BJ (cell line): ENCODE results near the gene GALNTL6. TPM values are rescaled to one million over a fixed set of nuclear protein-coding genes. Genes with fewer than 3 reads are reported as not detected.

Experiments
- CTCF ChIA-PET: fragments of 350-600 bp; formaldehyde crosslinking; extraction: SDS; loops from one replicate; lab custom pipeline; 2021; ENCODE audit warnings: antibody characterized with exemption, inconsistent platforms; lab: Yijun Ruan, JAX
- POLR2A ChIA-PET: fragments of 300-600 bp; sonication (Branson Sonifier 250); formaldehyde crosslinking; extraction: SDS; loops from one replicate; lab custom pipeline; 2021; ENCODE audit warnings: antibody characterized with exemption; lab: Charles Lee
- DNase-seq: peaks from one replicate; pipeline ENCODE4 v3.0.0-alpha.2; 2011; ENCODE audit warnings: low read depth
- H3K27me3 ChIP-seq: 2 replicates; pipeline ENCODE4 v1.6.0; 2011; ENCODE audit warnings: low read length; ENCODE audit not compliant: control insufficient read depth, insufficient read depth
- H3K36me3 ChIP-seq: 2 replicates; pipeline ENCODE4 v1.5.1; 2011; ENCODE audit warnings: low read length; ENCODE audit not compliant: control insufficient read depth, insufficient read depth
- H3K4me3 ChIP-seq: 2 replicates; pipeline ENCODE4 v1.5.1; 2011; ENCODE audit warnings: low read depth, mild to moderate bottlenecking, control low read depth, low read length
- polyA plus RNA-seq: library from polyadenylated mRNA; depleted of rRNA; stranded (reverse); fragments of >200 nt; gene quantifications from 2 replicates; pipeline ENCODE4 v1.2.3, GENCODE V29; 2011
- TF ChIP-seq, protein P1 (sequence below): IDR thresholded peaks from 2 replicates; pipeline ENCODE4 v1.5.1; 2011; ENCODE audit warnings: low read depth, mild to moderate bottlenecking, control low read depth, inconsistent platforms, low read length, moderate library complexity; ENCODE audit not compliant: insufficient read depth

The GALNTL6 gene
- polyA plus RNA-seq, 1 experiment, result 0.02 TPM

DNA sequence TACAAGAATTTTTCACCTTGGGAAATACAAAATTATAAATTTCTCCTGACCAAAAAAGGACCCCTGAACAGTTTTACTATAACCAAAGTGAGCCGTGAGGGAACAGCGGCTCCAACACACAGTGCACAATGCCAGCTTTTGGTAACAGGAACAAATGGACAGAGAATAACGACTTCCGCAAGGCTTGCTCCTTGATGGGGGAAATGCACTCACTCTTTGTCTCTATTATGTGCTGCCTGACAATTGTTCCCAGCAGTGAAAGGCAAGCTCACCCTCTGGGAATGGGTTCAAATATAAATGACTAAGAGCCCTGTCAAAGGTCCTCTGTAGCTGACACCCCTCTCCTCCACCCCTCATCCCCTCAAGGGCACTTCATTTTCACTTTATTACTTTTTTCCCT is 1029.6 kb downstream of the GALNTL6 start:
- TF ChIP-seq, protein P1, sequence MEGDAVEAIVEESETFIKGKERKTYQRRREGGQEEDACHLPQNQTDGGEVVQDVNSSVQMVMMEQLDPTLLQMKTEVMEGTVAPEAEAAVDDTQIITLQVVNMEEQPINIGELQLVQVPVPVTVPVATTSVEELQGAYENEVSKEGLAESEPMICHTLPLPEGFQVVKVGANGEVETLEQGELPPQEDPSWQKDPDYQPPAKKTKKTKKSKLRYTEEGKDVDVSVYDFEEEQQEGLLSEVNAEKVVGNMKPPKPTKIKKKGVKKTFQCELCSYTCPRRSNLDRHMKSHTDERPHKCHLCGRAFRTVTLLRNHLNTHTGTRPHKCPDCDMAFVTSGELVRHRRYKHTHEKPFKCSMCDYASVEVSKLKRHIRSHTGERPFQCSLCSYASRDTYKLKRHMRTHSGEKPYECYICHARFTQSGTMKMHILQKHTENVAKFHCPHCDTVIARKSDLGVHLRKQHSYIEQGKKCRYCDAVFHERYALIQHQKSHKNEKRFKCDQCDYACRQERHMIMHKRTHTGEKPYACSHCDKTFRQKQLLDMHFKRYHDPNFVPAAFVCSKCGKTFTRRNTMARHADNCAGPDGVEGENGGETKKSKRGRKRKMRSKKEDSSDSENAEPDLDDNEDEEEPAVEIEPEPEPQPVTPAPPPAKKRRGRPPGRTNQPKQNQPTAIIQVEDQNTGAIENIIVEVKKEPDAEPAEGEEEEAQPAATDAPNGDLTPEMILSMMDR, result no peak
- ChIA-PET CTCF (no interaction called here), POLR2A (no interaction called here)
- no peaks in the 10 kb centered on the region for H3K36me3 ChIP-seq
- no peak overlapping the region for H3K4me3 ChIP-seq
- no peak for DNase-seq
- H3K27me3 ChIP-seq, result no peaks in the 10 kb centered on the region

DNA sequence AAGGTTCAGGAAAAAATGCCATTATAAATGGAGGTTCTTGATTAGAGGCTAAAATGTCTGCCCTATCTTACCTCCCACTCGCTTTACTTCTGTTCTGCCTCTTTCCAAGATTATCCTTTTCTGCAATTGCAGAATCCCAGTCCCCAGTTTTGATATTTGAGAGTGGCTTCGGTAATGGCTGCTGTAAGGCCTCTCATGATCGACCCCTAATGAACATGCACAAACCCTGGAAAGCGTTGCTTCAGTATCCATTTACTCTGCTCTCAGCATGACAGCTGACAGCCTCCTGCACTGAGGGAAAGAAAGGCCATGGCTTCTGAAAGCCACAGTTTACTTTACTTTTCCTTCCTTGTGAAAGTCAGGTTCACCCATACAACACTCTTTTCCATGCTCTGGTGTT is 1030.0 kb downstream of the GALNTL6 start:
- CTCF ChIA-PET, result no interaction called here

DNA sequence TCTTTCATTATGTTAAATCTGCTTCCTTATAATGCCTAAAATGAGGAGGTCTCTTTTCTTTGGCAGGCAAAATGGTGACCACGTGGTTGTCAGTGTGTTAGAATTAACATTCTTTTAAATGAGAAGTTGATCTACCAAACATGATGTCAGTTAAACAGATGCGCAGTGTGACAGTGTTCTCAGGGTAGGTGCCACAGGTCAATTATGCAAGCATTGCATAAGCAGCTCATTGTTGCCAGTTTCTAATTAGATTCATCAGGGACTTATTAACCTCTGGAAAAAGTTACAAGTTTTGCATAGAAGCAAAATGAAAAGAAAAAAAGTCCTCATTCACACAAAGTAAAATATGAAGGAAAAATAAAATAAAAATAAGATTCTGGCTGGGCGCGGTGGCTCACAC is 1031.4 kb downstream of the GALNTL6 start:
- ChIA-PET CTCF (no interaction called here), POLR2A (no interaction called here)
- TF ChIP-seq, protein P1, result no peak
- Histone ChIP-seq H3K27me3 (no peaks in the 10 kb centered on the region), H3K36me3 (no peaks in the 10 kb centered on the region), H3K4me3 (no peak overlapping the region)
- no peak for DNase-seq

More for the DNA sequence above, 1030.0 kb downstream of the GALNTL6 start:
- Histone ChIP-seq H3K4me3 (no peak overlapping the region), H3K27me3 (no peaks in the 10 kb centered on the region), H3K36me3 (no peaks in the 10 kb centered on the region)
- TF ChIP-seq, protein P1, result no peak
- DNase-seq, result no peak
- POLR2A ChIA-PET, result no interaction called here

DNA sequence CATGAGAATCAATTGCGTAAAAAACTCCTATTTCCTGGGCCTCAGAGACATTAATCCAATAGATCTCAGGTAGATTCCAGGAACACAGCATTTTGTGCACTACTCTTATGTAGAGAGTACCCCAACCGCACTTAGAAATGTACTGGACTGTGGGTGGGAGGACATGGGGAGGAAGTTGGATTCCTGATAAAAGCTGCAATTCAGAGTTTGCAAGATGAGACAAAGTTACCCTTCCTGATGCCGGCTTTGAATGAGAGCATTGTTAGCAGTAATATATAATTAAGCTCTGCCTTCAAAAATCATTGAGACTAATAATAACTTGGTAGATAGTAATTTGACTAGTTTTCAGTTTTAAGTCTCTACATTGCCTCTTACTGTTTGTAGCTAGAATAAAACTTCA is 1032.1 kb downstream of the GALNTL6 start:
- no peak for DNase-seq
- Histone ChIP-seq H3K27me3 (no peaks in the 10 kb centered on the region), H3K4me3 (no peak overlapping the region), H3K36me3 (no peaks in the 10 kb centered on the region)
- ChIA-PET POLR2A (no interaction called here), CTCF (no interaction called here)
- TF ChIP-seq, protein P1, result no peak

DNA sequence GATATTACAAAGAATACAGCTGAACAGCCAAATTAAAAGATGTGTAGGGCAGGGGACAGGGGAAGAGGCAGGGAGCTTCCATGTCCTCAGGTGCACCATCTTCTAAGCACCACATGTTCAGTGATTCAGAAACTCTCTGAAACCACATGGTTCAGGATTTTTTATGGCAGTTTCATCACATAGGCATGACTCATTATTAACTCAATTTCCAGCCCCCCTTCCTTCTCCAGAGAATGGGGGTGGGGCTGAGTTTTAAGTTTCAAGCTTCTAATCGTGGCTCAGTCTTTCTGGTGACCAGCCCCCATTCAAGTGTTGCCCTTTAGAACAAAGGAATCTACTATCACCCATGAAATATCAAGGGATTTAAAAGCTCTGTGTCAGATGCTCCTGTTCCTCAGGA is 1037.6 kb downstream of the GALNTL6 start:
- TF ChIP-seq, protein P1, result no peak
- H3K27me3 ChIP-seq, result no peaks in the 10 kb centered on the region
- DNase-seq, result peak; percentile 79
- CTCF ChIA-PET, result no interaction called here
- H3K36me3 ChIP-seq, result no peaks in the 10 kb centered on the region
- no peak overlapping the region for H3K4me3 ChIP-seq
- POLR2A ChIA-PET, result no interaction called here
